HG02763 (cell line): Measurements from ENCODE around the gene SPRY4.
"Not testable (repeated sequence)": the region's sequence is repeated elsewhere in the genome, so short reads cannot be mapped to it uniquely, and the experiment has no call there.

Experiments
- ATAC-seq: cut with Tn5 transposase; IDR thresholded peaks from one replicate; pipeline ENCODE4 v1.9.1; 2021; ENCODE audit warnings: mild to moderate bottlenecking, moderate library complexity; ENCODE audit not compliant: unreplicated experiment

The SPRY4 gene

GRCh38 chr5:142315096-142315900, 9.5 kb downstream of the SPRY4 start:
- no peak for ATAC-seq

GRCh38 chr5:142314606-142315005, 10.2 kb downstream of the SPRY4 start:
- no peak for ATAC-seq

GRCh38 chr5:142314109-142314508, 10.7 kb downstream of the SPRY4 start:
- ATAC-seq: no peak

- ATAC-seq: no peak
Measured at GRCh38 chr5:142313682-142314081, 11.1 kb downstream of the SPRY4 start.

GRCh38 chr5:142313275-142313674, 11.5 kb downstream of the SPRY4 start:
- ATAC-seq: no peak

- ATAC-seq: no peak
Measured at GRCh38 chr5:142312399-142312798, 12.4 kb downstream of the SPRY4 start.

GRCh38 chr5:142311725-142312124, 13.1 kb downstream of the SPRY4 start:
- ATAC-seq: no peak

GRCh38 chr5:142310803-142311202, 14.0 kb downstream of the SPRY4 start:
- ATAC-seq: no peak

GRCh38 chr5:142309747-142310318, 15.0 kb downstream of the SPRY4 start:
- ATAC-seq: no peak

- no peak for ATAC-seq
Measured at GRCh38 chr5:142308358-142308757, 16.5 kb downstream of the SPRY4 start.

GRCh38 chr5:142307146-142307890, 17.5 kb downstream of the SPRY4 start:
- no peak for ATAC-seq

- ATAC-seq: no peak
Measured at GRCh38 chr5:142306077-142306502, 18.7 kb downstream of the SPRY4 start.

- no peak for ATAC-seq
Measured at GRCh38 chr5:142305211-142305610, 19.6 kb downstream of the SPRY4 start.

- no peak for ATAC-seq
Measured at GRCh38 chr5:142304013-142304701, 20.7 kb downstream of the SPRY4 start.

- no peak for ATAC-seq
Measured at GRCh38 chr5:142303565-142303964, 21.3 kb downstream of the SPRY4 start.

GRCh38 chr5:142301540-142301939, 23.3 kb downstream of the SPRY4 start:
- ATAC-seq: no peak

- no peak for ATAC-seq
Measured at GRCh38 chr5:142300677-142301076, 24.1 kb downstream of the SPRY4 start.

GRCh38 chr5:142298789-142299188, 26.0 kb downstream of the SPRY4 start:
- no peak for ATAC-seq

- not testable (repeated sequence) for ATAC-seq
Measured at GRCh38 chr5:142297786-142298185, 27.0 kb downstream of the SPRY4 start.

GRCh38 chr5:142296914-142297417, 27.9 kb downstream of the SPRY4 start:
- ATAC-seq: no peak
